GM23338 (cell line): ENCODE results near the gene MICAL3. TPM values are rescaled to one million over a fixed set of nuclear protein-coding genes. Genes with fewer than 3 reads are reported as not detected.

Source experiments
- ATAC-seq: fragments of 200-7000 bp; cut with Tn5 transposase; 3 replicates; pipeline ENCODE4 v1.9.1; 2020
- DNase-seq: peaks from one replicate; pipeline ENCODE4 v3.0.0-alpha.2; 2015; ENCODE audit warnings: low spot score
- H2AFZ ChIP-seq: fragments of 200-600 bp; sonication (generic); 2 replicates; pipeline ENCODE4 v1.8.0; 2016; ENCODE audit warnings: antibody characterized with exemption, mild to moderate bottlenecking, moderate library complexity
- H3F3A ChIP-seq: fragments of 200-600 bp; sonication (generic); replicated peaks from 2 replicates; pipeline ENCODE4 v1.8.0; 2017; ENCODE audit warnings: antibody characterized with exemption, mixed run types, low read depth
- H3K27ac ChIP-seq: fragments of 200-600 bp; sonication (generic); 2 replicates; pipeline ENCODE4 v1.6.1; 2016; ENCODE audit warnings: low read depth
- H3K27me3 ChIP-seq: fragments of 200-600 bp; sonication (generic); 2 replicates; pipeline ENCODE4 v1.8.0; 2016; ENCODE audit warnings: mild to moderate bottlenecking, mixed run types, moderate library complexity; ENCODE audit not compliant: insufficient read depth
- H3K36me3 ChIP-seq: fragments of 200-600 bp; sonication (generic); 2 replicates; pipeline ENCODE4 v1.8.0; 2016; ENCODE audit warnings: mild to moderate bottlenecking; ENCODE audit not compliant: insufficient read depth
- H3K4me1 ChIP-seq: fragments of 200-600 bp; sonication (generic); 2 replicates; pipeline ENCODE4 v1.8.0; 2016; ENCODE audit warnings: mild to moderate bottlenecking, moderate library complexity; ENCODE audit not compliant: insufficient read depth
- H3K4me2 ChIP-seq: fragments of 200-600 bp; sonication (generic); 2 replicates; pipeline ENCODE4 v1.7.1; 2017; ENCODE audit warnings: mixed run types
- H3K4me3 ChIP-seq: fragments of 200-600 bp; sonication (generic); 2 replicates; pipeline ENCODE4 v1.6.1; 2016; ENCODE audit warnings: mixed run types
- H3K79me2 ChIP-seq: fragments of 200-600 bp; sonication (generic); replicated peaks from 2 replicates; pipeline ENCODE4 v1.8.0; 2017; ENCODE audit warnings: mild to moderate bottlenecking; ENCODE audit not compliant: insufficient read depth
- H3K9me2 ChIP-seq: fragments of 200-600 bp; sonication (generic); 2 replicates; pipeline ENCODE4 v1.8.0; 2017; ENCODE audit not compliant: insufficient read depth
- H4K20me1 ChIP-seq: fragments of 200-600 bp; sonication (generic); replicated peaks from 2 replicates; pipeline ENCODE4 v1.8.0; 2017; ENCODE audit warnings: mild to moderate bottlenecking; ENCODE audit not compliant: insufficient read depth
- H3K27ac Mint-ChIP-seq: 2 replicates; pipeline ENCODE4 v1.8.0; 2020; ENCODE audit warnings: inconsistent platforms, mild to moderate bottlenecking, moderate library complexity, mixed read lengths
- H3K27me3 Mint-ChIP-seq: 3 replicates; pipeline ENCODE4 v1.8.0; 2022; ENCODE audit warnings: low read depth, mild to moderate bottlenecking, moderate library complexity, mixed read lengths, inconsistent platforms; ENCODE audit not compliant: insufficient read depth, poor library complexity
- H3K36me3 Mint-ChIP-seq: 3 replicates; pipeline ENCODE4 v1.8.0; 2021; ENCODE audit warnings: low read depth, mild to moderate bottlenecking, inconsistent platforms, moderate library complexity, mixed read lengths
- H3K4me1 Mint-ChIP-seq: 3 replicates; pipeline ENCODE4 v1.8.0; 2020; ENCODE audit warnings: mild to moderate bottlenecking, inconsistent platforms, mixed read lengths
- H3K4me3 Mint-ChIP-seq: 3 replicates; pipeline ENCODE4 v1.8.0; 2021; ENCODE audit warnings: moderate library complexity, mild to moderate bottlenecking, inconsistent platforms, mixed read lengths
- H3K9me3 Mint-ChIP-seq: 3 replicates; pipeline ENCODE4 v1.8.0; 2020; ENCODE audit warnings: moderate library complexity, mild to moderate bottlenecking, inconsistent platforms, mixed read lengths
- CREB1 ChIP-seq: fragments of 250-450 bp; sonication (Bioruptor Pico); IDR thresholded peaks from 2 replicates; pipeline ENCODE4 v1.5.0; 2020; ENCODE audit warnings: low read depth, mild to moderate bottlenecking, moderate library complexity
- ETS1 ChIP-seq: IDR thresholded peaks from 2 replicates; pipeline ENCODE4 v1.6.1; 2016; ENCODE audit warnings: antibody characterized with exemption
- EZH2 ChIP-seq: fragments of 200-600 bp; sonication (generic); IDR thresholded peaks from one replicate; pipeline ENCODE4 v1.8.0; 2017; ENCODE audit warnings: antibody characterized with exemption, mild to moderate bottlenecking, low read depth; ENCODE audit not compliant: unreplicated experiment
- EZH2phosphoT487 ChIP-seq: fragments of 200-600 bp; sonication (generic); IDR thresholded peaks from one replicate; pipeline ENCODE4 v1.8.1; 2018; ENCODE audit warnings: antibody characterized with exemption; ENCODE audit not compliant: unreplicated experiment
- JUNB ChIP-seq: IDR thresholded peaks from one replicate; pipeline ENCODE4 v1.6.1; 2016; ENCODE audit warnings: antibody characterized with exemption; ENCODE audit not compliant: unreplicated experiment
- STAT1 ChIP-seq: IDR thresholded peaks from one replicate; pipeline ENCODE4 v1.6.1; 2016; ENCODE audit warnings: antibody characterized with exemption; ENCODE audit not compliant: unreplicated experiment
- ZNF331 ChIP-seq: fragments of 250-450 bp; sonication (Bioruptor Pico); IDR thresholded peaks from 2 replicates; pipeline ENCODE4 v1.5.0; 2020; ENCODE audit warnings: low read depth, mild to moderate bottlenecking, moderate library complexity
- polyA plus RNA-seq: library from polyadenylated mRNA; unstranded; fragments of >200 nt; fragmentation: Nextera tagmentation; extraction: Ambion mirVana; gene quantifications from 2 replicates; pipeline ENCODE4 v1.2.1, GENCODE V29; 2016
- total RNA-seq: library from RNA; depleted of rRNA; stranded (reverse); fragments of >200 nt; shearing (Covaris generic); gene quantifications from 2 replicates; pipeline ENCODE4 v1.2.3, GENCODE V29; 2014
- TF ChIP-seq, protein P1 (sequence below): fragments of 250-450 bp; sonication (Bioruptor Pico); IDR thresholded peaks from 2 replicates; pipeline ENCODE4 v1.5.0; 2020; ENCODE audit warnings: mild to moderate bottlenecking, moderate library complexity

Gene MICAL3
- total and polyA plus RNA-seq, 2 experiments from 2014 or later = 10.1 to 33.9 TPM

DNA sequence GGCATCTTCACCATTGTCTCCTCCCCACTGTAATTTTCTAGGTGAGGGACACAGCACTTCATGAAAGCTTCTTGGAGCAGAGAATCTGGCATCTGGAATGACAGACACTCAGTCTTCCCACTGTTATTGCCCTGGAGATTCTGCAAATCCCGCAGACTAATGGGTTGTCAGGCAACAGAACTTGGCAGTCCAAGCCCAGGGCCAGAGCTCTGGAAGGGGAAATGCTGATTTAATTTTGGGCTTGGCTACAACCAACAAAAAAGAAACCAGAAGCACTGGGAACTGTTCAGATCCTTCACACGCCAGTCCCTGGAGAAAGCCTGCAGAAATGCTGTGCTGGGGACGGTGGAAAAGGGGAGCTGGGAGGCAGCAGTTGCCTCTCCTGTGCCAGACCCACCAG is 178.6 kb downstream of the MICAL3 start (continued):
- TF ChIP-seq, protein P1, sequence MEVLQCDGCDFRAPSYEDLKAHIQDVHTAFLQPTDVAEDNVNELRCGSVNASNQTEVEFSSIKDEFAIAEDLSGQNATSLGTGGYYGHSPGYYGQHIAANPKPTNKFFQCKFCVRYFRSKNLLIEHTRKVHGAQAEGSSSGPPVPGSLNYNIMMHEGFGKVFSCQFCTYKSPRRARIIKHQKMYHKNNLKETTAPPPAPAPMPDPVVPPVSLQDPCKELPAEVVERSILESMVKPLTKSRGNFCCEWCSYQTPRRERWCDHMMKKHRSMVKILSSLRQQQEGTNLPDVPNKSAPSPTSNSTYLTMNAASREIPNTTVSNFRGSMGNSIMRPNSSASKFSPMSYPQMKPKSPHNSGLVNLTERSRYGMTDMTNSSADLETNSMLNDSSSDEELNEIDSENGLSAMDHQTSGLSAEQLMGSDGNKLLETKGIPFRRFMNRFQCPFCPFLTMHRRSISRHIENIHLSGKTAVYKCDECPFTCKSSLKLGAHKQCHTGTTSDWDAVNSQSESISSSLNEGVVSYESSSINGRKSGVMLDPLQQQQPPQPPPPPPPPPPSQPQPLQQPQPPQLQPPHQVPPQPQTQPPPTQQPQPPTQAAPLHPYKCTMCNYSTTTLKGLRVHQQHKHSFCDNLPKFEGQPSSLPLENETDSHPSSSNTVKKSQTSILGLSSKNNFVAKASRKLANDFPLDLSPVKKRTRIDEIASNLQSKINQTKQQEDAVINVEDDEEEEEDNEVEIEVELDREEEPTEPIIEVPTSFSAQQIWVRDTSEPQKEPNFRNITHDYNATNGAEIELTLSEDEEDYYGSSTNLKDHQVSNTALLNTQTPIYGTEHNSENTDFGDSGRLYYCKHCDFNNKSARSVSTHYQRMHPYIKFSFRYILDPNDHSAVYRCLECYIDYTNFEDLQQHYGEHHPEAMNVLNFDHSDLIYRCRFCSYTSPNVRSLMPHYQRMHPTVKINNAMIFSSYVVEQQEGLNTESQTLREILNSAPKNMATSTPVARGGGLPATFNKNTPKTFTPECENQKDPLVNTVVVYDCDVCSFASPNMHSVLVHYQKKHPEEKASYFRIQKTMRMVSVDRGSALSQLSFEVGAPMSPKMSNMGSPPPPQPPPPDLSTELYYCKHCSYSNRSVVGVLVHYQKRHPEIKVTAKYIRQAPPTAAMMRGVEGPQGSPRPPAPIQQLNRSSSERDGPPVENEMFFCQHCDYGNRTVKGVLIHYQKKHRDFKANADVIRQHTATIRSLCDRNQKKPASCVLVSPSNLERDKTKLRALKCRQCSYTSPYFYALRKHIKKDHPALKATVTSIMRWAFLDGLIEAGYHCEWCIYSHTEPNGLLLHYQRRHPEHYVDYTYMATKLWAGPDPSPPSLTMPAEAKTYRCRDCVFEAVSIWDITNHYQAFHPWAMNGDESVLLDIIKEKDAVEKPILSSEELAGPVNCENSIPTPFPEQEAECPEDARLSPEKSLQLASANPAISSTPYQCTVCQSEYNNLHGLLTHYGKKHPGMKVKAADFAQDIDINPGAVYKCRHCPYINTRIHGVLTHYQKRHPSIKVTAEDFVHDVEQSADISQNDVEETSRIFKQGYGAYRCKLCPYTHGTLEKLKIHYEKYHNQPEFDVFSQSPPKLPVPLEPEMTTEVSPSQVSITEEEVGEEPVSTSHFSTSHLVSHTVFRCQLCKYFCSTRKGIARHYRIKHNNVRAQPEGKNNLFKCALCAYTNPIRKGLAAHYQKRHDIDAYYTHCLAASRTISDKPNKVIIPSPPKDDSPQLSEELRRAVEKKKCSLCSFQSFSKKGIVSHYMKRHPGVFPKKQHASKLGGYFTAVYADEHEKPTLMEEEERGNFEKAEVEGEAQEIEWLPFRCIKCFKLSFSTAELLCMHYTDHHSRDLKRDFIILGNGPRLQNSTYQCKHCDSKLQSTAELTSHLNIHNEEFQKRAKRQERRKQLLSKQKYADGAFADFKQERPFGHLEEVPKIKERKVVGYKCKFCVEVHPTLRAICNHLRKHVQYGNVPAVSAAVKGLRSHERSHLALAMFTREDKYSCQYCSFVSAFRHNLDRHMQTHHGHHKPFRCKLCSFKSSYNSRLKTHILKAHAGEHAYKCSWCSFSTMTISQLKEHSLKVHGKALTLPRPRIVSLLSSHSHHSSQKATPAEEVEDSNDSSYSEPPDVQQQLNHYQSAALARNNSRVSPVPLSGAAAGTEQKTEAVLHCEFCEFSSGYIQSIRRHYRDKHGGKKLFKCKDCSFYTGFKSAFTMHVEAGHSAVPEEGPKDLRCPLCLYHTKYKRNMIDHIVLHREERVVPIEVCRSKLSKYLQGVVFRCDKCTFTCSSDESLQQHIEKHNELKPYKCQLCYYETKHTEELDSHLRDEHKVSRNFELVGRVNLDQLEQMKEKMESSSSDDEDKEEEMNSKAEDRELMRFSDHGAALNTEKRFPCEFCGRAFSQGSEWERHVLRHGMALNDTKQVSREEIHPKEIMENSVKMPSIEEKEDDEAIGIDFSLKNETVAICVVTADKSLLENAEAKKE (CRISPR knock-in tag) = no peak
- TF ChIP-seq STAT1 (no peak), JUNB (no peak), EZH2phosphoT487 (no peak), ETS1 (no peak), ZNF331 (CRISPR knock-in tag) (no peak), EZH2 (no peak), CREB1 (CRISPR knock-in tag) (no peak)

DNA sequence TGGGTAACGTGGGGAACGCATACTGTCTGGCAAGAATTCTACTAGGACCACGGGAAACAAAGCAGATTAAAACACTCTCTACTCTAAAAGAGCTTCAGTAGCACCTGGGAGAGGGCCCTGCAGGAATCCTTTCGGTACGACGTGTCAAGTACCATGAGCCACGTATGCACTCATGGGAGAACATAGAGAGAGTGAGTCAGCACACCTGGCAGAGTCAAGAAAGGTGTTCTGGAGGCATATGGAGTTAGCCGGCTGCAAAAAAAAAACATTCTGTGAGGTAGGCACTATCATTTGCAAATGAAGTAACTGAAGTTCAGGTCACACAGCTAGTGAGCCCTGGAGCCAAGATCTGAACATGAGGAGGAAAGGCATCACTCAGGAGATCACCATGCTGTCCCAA is 179.0 kb downstream of the MICAL3 start:
- Mint-ChIP-seq H3K27ac (no peak overlapping the region), H3K36me3 (peaks cover 8% of the 10 kb centered on the region; the same call in 2 of the 3 replicates), H3K4me3 (no peak overlapping the region), H3K27me3 (peaks cover under 1% of the 10 kb centered on the region), H3K9me3 (no peaks in the 10 kb centered on the region; the same call in 2 of the 3 replicates), H3K4me1 (peaks cover 9% of the 10 kb centered on the region; the same call in 2 of the 3 replicates)
- Histone ChIP-seq H3K27me3 (no peaks in the 10 kb centered on the region), H3K79me2 (no peaks in the 10 kb centered on the region), H3K27ac (no peak overlapping the region), H3K4me1 (no peaks in the 10 kb centered on the region), H3K9me2 (no peaks in the 10 kb centered on the region), H2AFZ (no peak overlapping the region), H4K20me1 (no peaks in the 10 kb centered on the region; the same call in 1 of the 2 replicates), H3K4me2 (no peak overlapping the region), H3K36me3 (no peaks in the 10 kb centered on the region), H3F3A (no peaks in the 10 kb centered on the region), H3K4me3 (no peak overlapping the region)
- no peak for TF ChIP-seq JUNB
- TF ChIP-seq EZH2phosphoT487 = no peak
- DNase-seq (no peak), ATAC-seq (no peak)
